CD8-positive, alpha-beta memory T cell (primary cell): ENCODE measurements around the gene TPO. TPM values are rescaled to one million over a fixed set of nuclear protein-coding genes. Genes with fewer than 3 reads are reported as not detected.

Source experiments
- CTCF ChIA-PET: fragments of 350-600 bp; sonication (Branson Sonifier 250); formaldehyde crosslinking; loops from one replicate; lab custom pipeline; 2021; ENCODE audit warnings: antibody characterized with exemption; lab: Charles Lee
- POLR2A ChIA-PET: fragments of 350-600 bp; sonication (Branson Sonifier 250); formaldehyde crosslinking; loops from one replicate; lab custom pipeline; 2021; ENCODE audit warnings: antibody characterized with exemption; lab: Charles Lee
- DNase-seq, 5 donors: peaks; one replicate each; pipeline versions ENCODE4 v3.0.0 to v3.0.0-alpha.2; 2020 to 2022; ENCODE audit warnings: mixed read lengths in 1 of 5
- H3K27ac ChIP-seq: one replicate; pipeline ENCODE4 v1.7.0; 2013; ENCODE audit warnings: low read depth, mild to moderate bottlenecking, low read length, moderate library complexity
- H3K27me3 ChIP-seq: 2 replicates; pipeline ENCODE4 v1.7.0; 2013; ENCODE audit warnings: low read length, mild to moderate bottlenecking; ENCODE audit not compliant: insufficient read depth, poor library complexity, severe bottlenecking
- H3K36me3 ChIP-seq: 2 replicates; pipeline ENCODE4 v1.7.0; 2013; ENCODE audit warnings: mild to moderate bottlenecking, low read length, moderate library complexity; ENCODE audit not compliant: insufficient read depth
- H3K4me1 ChIP-seq: 2 replicates; pipeline ENCODE4 v1.7.0; 2013; ENCODE audit warnings: mild to moderate bottlenecking, low read length, moderate library complexity; ENCODE audit not compliant: insufficient read depth
- H3K4me3 ChIP-seq: 2 replicates; pipeline ENCODE4 v1.7.0; 2013; ENCODE audit warnings: mild to moderate bottlenecking, low read length
- H3K9me3 ChIP-seq: 2 replicates; pipeline ENCODE4 v1.7.0; 2013; ENCODE audit warnings: mild to moderate bottlenecking, low read length
- H3K27ac Mint-ChIP-seq, 8 donors: one replicate each; pipeline ENCODE4 v1.8.0; 2020 to 2021; ENCODE audit warnings: mixed read lengths in 8 of 8, mild to moderate bottlenecking in 6 of 8, inconsistent platforms in 3 of 8, moderate library complexity in 3 of 8
- H3K27me3 Mint-ChIP-seq, 2 donors: one replicate each; pipeline ENCODE4 v1.8.0; 2020 to 2021; ENCODE audit warnings: mixed read lengths in 2 of 2, mild to moderate bottlenecking in 1 of 2, moderate library complexity in 1 of 2
- H3K36me3 Mint-ChIP-seq, 3 donors: one replicate each; pipeline ENCODE4 v1.8.0; 2020 to 2021; ENCODE audit warnings: mixed read lengths in 3 of 3, inconsistent platforms in 1 of 3, mild to moderate bottlenecking in 1 of 3
- H3K4me1 Mint-ChIP-seq, 3 donors: one replicate each; pipeline ENCODE4 v1.8.0; 2020 to 2021; ENCODE audit warnings: mixed read lengths in 3 of 3, inconsistent platforms in 1 of 3, mild to moderate bottlenecking in 1 of 3
- H3K4me3 Mint-ChIP-seq, 7 donors: one replicate each; pipeline ENCODE4 v1.8.0; 2020 to 2021; ENCODE audit warnings: mixed read lengths in 7 of 7, mild to moderate bottlenecking in 6 of 7, moderate library complexity in 4 of 7, inconsistent platforms in 2 of 7
- H3K9me3 Mint-ChIP-seq, 5 donors: one replicate each; pipeline ENCODE4 v1.8.0; 2020 to 2022; ENCODE audit warnings: mixed read lengths in 5 of 5, mild to moderate bottlenecking in 3 of 5, moderate library complexity in 2 of 5, inconsistent platforms in 1 of 5
- polyA plus RNA-seq: library from polyadenylated mRNA; unstranded; fragments of 300-500 nt; fragmentation: Illumina TruSeq; gene quantifications from one replicate; pipeline ENCODE4 v1.2.3, GENCODE V29; 2021
- total RNA-seq, 2 experiments: library from RNA; stranded (reverse); gene quantifications; one replicate each; pipeline ENCODE4 v1.2.3, GENCODE V29; 2021

TPO gene
- total and polyA plus RNA-seq, 3 experiments from 2014 or later = 1.8 TPM; not detected in 2

- Mint-ChIP-seq H3K27me3 (no peaks in the 10 kb centered on the region), H3K27ac (no peak overlapping the region), H3K9me3 (peaks cover 0 to 3% (median 1%) of the 10 kb centered on the region in 5 donors), H3K4me1 (peaks cover 16 to 36% (median 20%) of the 10 kb centered on the region in 3 donors), H3K36me3 (no peaks in the 10 kb centered on the region), H3K4me3 (no peak overlapping the region)
- CTCF ChIA-PET = no interaction called here
- no peak for DNase-seq
- peaks cover 30% of the 10 kb centered on the region for H3K4me1 ChIP-seq
- H3K27ac ChIP-seq = no peak overlapping the region
- POLR2A ChIA-PET = no interaction called here
- no peaks in the 10 kb centered on the region for H3K36me3 ChIP-seq
- no peaks in the 10 kb centered on the region for H3K27me3 ChIP-seq
- no peak overlapping the region for H3K4me3 ChIP-seq
- H3K9me3 ChIP-seq = no peaks in the 10 kb centered on the region
Measured at GRCh38 chr2:1521191-1521877, 108.1 kb downstream of the TPO start.

GRCh38 chr2:1521878-1522830 lies 108.9 kb downstream of the TPO start:
- Histone ChIP-seq H3K4me1 (peaks cover 27% of the 10 kb centered on the region), H3K27ac (no peak overlapping the region), H3K4me3 (no peak overlapping the region), H3K27me3 (no peaks in the 10 kb centered on the region), H3K36me3 (no peaks in the 10 kb centered on the region), H3K9me3 (no peaks in the 10 kb centered on the region)
- DNase-seq = no peak
- no peaks in the 10 kb centered on the region for H3K36me3 Mint-ChIP-seq
- peaks cover 16 to 34% (median 20%) of the 10 kb centered on the region in 3 donors for H3K4me1 Mint-ChIP-seq
- H3K9me3 Mint-ChIP-seq = peaks cover 0 to 6% (median 2%) of the 10 kb centered on the region in 5 donors
- no peaks in the 10 kb centered on the region for H3K27me3 Mint-ChIP-seq
- ChIA-PET POLR2A (no interaction called here), CTCF (no interaction called here)
- no peak overlapping the region for H3K27ac Mint-ChIP-seq
- no peak overlapping the region for H3K4me3 Mint-ChIP-seq

DNA sequence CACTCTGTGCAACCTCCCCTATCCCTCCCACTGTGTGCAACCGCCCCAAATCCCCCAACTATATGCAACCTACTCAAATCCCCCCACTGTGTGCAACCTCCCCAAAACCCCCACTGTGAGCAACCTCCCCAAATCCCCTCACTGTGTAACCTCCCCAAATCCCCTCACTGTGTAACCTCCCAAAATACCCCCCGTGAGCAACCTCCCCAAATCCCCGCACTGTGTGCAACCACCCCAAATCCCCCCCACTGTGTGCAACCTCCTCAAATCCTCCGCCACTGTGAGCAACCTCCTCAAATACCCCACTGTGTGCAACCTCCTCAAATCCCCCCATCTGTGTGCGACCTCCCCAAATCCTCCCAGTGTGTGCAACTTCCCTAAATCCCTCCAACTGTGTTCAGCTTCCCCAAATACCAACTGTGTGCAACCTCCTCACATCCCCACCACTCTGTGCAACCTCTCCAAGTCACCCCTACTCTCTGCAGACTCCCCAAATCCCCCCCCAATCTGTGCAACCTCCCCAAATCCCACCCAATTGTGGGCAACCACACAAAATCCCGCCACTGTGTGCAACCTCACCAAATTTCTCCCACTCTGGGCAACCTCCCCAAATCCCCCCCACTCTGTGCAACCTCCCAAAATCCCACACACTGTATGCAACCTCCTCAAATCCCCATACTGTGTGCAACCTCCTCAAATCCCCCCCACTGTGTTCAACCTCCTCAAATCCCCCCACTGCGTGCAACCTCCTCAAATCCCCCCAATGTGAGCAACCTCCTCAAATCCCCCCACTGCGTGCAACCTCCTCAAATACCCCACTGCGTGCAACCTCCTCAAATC lies 114.1 kb downstream of the TPO start:
- Mint-ChIP-seq H3K9me3 (peaks cover 0 to 29% (median under 1%) of the 10 kb centered on the region in 5 donors), H3K36me3 (no peaks in the 10 kb centered on the region), H3K4me1 (no peaks in the 10 kb centered on the region), H3K27me3 (no peaks in the 10 kb centered on the region), H3K4me3 (no peak overlapping the region), H3K27ac (no peak overlapping the region)
- H3K27me3 ChIP-seq = no peaks in the 10 kb centered on the region
- H3K27ac ChIP-seq = no peak overlapping the region
- no peak overlapping the region for H3K4me3 ChIP-seq
- peak in 1 of 5 donors; percentile 41 for DNase-seq
- CTCF ChIA-PET = no interaction called here
- no peaks in the 10 kb centered on the region for H3K4me1 ChIP-seq
- POLR2A ChIA-PET = no interaction called here
- no peaks in the 10 kb centered on the region for H3K9me3 ChIP-seq
- H3K36me3 ChIP-seq = no peaks in the 10 kb centered on the region

DNA sequence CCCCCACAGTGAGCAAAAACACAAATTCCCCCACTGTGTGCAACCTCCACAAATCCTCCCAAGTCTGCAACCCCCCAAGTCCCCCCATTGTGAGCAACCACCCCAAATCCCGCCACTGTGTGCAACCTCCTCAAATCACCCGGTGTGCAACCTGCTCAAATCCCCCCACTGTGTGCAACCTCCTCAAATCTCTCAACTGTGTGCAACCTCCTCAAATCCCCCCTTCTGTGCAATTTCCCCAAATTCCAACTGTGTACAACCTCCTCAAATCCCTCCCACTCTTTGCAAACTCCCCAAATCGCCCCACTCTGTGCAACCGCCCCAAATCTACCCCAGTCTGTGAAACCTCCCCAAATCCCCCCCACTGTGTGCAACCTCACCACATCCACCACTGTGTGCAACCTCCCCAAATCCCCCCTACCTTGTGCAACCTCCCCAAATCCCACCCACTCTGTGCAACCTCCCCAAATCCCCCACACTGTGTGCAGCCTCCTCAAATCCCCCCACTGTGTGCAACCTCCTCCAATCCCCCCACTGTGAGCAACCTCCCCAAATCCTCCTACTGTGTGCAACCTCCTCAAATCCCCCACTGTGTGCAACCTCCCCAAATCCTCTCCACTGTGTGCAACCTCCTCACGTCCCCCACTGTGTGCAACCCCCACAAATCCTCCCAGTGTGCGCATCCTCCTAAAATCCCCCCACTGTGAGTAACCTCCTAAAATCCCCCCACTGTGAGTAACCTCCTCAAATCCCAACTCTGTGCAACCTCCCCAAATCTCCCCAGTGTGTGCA lies 115.2 kb downstream of the TPO start:
- no peaks in the 10 kb centered on the region for H3K27me3 ChIP-seq

GRCh38 chr2:1538663-1539062 lies 125.4 kb downstream of the TPO start:
- H3K27ac ChIP-seq = no peak overlapping the region
- no peak for DNase-seq
- Mint-ChIP-seq H3K36me3 (no peaks in the 10 kb centered on the region), H3K27me3 (peaks cover 0 to 4% of the 10 kb centered on the region in 2 donors), H3K9me3 (peaks cover 0 to 12% (median 2%) of the 10 kb centered on the region in 5 donors), H3K27ac (no peak overlapping the region), H3K4me3 (no peak overlapping the region), H3K4me1 (no peaks in the 10 kb centered on the region)
- ChIA-PET POLR2A (no interaction called here), CTCF (no interaction called here)
- no peak overlapping the region for H3K4me3 ChIP-seq
- H3K27me3 ChIP-seq = no peaks in the 10 kb centered on the region
- H3K4me1 ChIP-seq = no peaks in the 10 kb centered on the region
- H3K9me3 ChIP-seq = no peaks in the 10 kb centered on the region
- no peaks in the 10 kb centered on the region for H3K36me3 ChIP-seq

More for the DNA sequence above, 115.2 kb downstream of the TPO start:
- Mint-ChIP-seq H3K27ac (no peak overlapping the region), H3K9me3 (peaks cover 0 to 32% (median 0%) of the 10 kb centered on the region in 5 donors), H3K27me3 (no peaks in the 10 kb centered on the region), H3K4me1 (no peaks in the 10 kb centered on the region), H3K36me3 (no peaks in the 10 kb centered on the region), H3K4me3 (no peak overlapping the region)
- POLR2A ChIA-PET = no interaction called here
- H3K4me1 ChIP-seq = no peaks in the 10 kb centered on the region
- no peak overlapping the region for H3K27ac ChIP-seq
- no peaks in the 10 kb centered on the region for H3K9me3 ChIP-seq
- no peaks in the 10 kb centered on the region for H3K36me3 ChIP-seq
- no peak overlapping the region for H3K4me3 ChIP-seq
- CTCF ChIA-PET = no interaction called here
- DNase-seq = no peak

DNA sequence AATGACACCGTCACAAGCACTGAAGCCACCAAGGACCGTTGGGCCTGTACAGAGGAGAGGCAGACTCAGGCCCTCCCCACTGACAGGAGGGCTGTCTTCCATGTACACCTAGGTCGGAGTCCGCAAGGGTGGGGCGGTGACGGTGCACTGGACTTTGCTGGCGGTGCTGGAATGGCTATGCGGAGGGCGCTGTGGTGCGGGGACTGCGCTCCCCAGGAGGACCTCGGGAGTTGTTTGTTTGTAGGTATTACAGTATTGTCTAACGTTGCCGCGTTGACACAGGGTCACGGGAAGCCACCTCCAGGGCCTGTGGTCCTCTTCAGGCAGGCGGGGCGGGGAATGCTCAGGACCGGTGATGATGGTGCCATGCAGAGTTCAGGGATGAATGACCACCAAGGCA lies 126.2 kb downstream of the TPO start:
- Mint-ChIP-seq H3K27me3 (peaks cover 0 to 4% of the 10 kb centered on the region in 2 donors), H3K36me3 (no peaks in the 10 kb centered on the region), H3K27ac (no peak overlapping the region), H3K9me3 (peaks cover 0 to 10% (median 2%) of the 10 kb centered on the region in 5 donors), H3K4me1 (no peaks in the 10 kb centered on the region), H3K4me3 (no peak overlapping the region)
- H3K27ac ChIP-seq = no peak overlapping the region
- H3K36me3 ChIP-seq = no peaks in the 10 kb centered on the region
- CTCF ChIA-PET = interaction anchor here (1.3 kb wide), 1 partner anchor 11 kb away, joined by 4 read pairs; no protein-coding TSS in a partner anchor
- H3K4me1 ChIP-seq = no peaks in the 10 kb centered on the region
- no peak overlapping the region for H3K4me3 ChIP-seq
- no peaks in the 10 kb centered on the region for H3K9me3 ChIP-seq
- no peaks in the 10 kb centered on the region for H3K27me3 ChIP-seq
- POLR2A ChIA-PET = no interaction called here
- no peak for DNase-seq

- Histone ChIP-seq H3K27ac (no peak overlapping the region), H3K9me3 (no peaks in the 10 kb centered on the region), H3K4me1 (no peaks in the 10 kb centered on the region), H3K27me3 (no peaks in the 10 kb centered on the region), H3K4me3 (no peak overlapping the region), H3K36me3 (no peaks in the 10 kb centered on the region)
- no peaks in the 10 kb centered on the region for H3K4me1 Mint-ChIP-seq
- peaks cover 0 to 5% (median under 1%) of the 10 kb centered on the region in 5 donors for H3K9me3 Mint-ChIP-seq
- H3K4me3 Mint-ChIP-seq = no peak overlapping the region
- H3K27ac Mint-ChIP-seq = no peak overlapping the region
- DNase-seq = no peak
- CTCF ChIA-PET = interaction anchor here (1.2 to 1.3 kb wide), 2 partner anchors 9 to 11 kb away, joined by 4 to 6 read pairs; no protein-coding TSS in a partner anchor
- peaks cover 0 to 4% of the 10 kb centered on the region in 2 donors for H3K27me3 Mint-ChIP-seq
- H3K36me3 Mint-ChIP-seq = no peaks in the 10 kb centered on the region
- POLR2A ChIA-PET = no interaction called here
Measured at GRCh38 chr2:1539973-1540372, 126.7 kb downstream of the TPO start.
